NCI-H2196 (cell line): ENCODE results near the gene GNG12.
A peak's percentile ranks its signal among the peaks of the same experiment; 100 is the strongest.

ENCODE experiments used
- DNase-seq: peaks from one replicate; lab custom pipeline; 2025; ENCODE audit not compliant: unreplicated experiment; lab: John Stamatoyannopoulos, UW

GNG12 gene

GRCh38 chr1:67788238-67788790 is 45.0 kb downstream of the GNG12 start:
- DNase-seq = no peak

GRCh38 chr1:67787746-67788145 is 45.5 kb downstream of the GNG12 start:
- DNase-seq = no peak

DNA sequence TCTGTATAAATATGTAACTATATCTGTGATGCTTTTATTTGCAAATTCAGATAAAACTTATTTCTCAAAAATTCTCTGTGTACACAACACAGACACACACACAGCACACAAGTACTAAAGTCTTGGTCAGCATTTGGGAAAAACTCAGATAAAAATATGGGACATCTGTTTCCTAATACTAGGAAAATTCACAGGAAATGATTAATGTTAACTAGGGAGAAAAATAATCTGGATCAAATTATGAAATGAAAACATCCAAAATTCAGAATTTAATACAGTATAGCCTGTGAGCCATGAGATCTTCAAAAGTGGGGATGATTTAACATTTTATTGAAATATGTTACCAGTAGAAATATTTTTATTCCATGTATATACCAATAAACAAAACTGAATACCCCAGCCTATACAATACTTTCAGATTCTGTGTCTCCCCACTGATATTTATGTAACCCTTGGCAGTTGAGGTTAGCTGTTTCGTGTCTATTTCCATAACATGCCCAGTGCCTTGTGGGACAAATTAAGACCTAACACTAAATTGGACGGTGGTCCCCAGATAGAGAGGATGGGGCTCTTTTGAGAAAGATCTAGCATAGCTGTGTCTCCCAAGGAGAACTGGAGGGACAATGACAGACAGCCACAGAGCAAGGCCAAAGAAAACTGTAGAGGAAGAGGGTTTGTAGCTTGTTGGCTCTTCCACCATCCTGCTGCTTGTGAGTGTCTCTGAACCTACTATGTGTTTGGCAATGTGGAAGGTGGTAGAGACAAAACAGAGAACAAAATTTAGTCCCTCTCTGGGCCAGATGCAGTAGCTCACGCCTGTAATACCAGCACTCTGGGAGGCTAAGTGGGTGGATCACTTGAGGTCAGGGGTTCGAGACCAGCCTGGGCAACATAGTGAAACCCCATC is 47.2 kb downstream of the GNG12 start:
- DNase-seq = no peak

- no peak for DNase-seq
These were observed 48.6 kb downstream of the GNG12 start for GRCh38 chr1:67784545-67785186.

GRCh38 chr1:67780637-67781036 is 52.6 kb downstream of the GNG12 start:
- DNase-seq = no peak

DNA sequence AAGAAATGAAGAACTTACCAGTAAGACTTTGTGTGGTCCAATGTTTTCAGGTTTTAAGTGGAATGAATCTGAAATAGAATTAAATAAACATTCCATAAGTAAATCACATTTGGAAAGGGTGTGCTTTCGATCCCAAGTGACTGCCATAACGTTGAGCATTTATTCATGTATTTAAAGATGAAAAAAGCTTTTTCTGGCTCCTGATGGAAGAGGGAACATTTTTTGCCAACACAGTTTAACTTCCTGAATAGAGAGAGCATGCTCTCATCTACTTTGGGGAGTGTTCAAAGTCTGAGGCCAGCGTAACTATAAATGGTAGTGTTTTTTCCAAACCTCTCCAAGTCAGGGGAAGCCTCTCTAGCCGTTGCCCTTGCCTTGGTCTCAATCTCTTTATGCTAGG is 55.8 kb downstream of the GNG12 start:
- no peak for DNase-seq

DNA sequence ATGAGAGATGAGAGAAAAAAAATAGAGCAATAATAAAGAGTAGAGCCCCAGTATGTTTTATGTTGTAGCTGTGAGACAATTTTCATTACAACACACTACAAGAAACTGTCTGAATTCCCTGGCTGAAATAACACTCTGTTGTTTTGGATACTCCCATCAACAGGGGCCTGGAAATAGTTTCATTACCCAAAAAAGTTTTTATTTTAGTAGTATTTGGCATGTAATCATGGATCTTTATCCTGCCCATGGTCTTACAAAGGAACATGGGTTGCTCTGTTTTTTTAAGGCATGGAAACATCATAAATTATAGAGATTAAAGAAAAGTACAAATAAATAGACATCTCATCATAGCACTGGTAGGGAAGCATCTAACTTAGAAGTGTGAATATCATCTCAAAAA is 56.3 kb downstream of the GNG12 start:
- DNase-seq = no peak

GRCh38 chr1:67773462-67773861 is 59.8 kb downstream of the GNG12 start:
- DNase-seq = no peak

DNA sequence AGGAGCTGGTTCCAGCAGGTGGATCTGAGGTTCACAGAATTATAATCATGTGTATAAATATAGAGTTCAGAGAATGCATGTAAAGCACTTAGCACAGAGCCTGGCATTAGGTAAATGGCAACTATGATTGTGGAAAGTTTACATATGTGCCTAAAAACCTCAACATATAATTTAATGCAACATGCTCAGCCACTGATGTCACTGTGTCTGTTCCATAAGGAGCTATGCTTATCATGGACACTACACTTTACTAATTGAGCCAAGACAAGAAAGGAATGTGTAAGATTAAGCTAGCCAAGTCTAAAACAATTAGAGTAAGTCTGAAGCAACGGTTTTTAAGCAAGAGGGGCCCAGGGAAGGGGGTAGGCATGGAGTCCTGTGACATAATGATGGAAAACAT is 61.5 kb downstream of the GNG12 start:
- DNase-seq = no peak

GRCh38 chr1:67771152-67771551 is 62.1 kb downstream of the GNG12 start:
- DNase-seq = no peak

DNA sequence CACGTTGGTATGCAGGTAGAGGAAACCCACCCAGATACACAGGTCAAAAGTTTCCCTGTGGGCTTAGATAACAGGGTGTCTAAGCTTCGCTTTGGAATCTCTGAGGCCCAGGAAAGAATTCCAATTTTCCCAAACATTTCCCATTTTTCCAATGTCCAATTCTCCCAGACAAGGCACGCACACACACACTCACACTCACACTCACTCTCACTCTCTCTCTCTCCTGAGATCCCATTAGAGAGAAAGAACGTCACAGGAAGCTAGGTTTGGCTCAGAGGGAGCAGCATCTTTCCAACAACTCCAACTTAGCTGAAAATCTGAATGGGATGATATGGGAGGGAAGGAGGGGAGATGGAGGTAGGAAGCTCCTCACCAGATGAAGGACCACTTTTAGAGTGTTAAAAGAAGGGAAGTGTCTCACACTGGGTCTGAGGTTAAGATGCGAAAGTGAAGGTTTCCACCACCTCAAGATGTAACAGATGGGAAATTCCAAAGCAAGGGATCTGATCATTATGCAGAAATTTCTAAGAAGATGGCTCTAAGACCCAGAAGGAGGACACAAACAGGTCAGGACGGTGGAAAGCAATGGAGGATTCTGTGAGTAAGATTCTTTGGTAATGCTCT is 63.5 kb downstream of the GNG12 start:
- DNase-seq = no peak

GRCh38 chr1:67768480-67768879 is 64.8 kb downstream of the GNG12 start:
- DNase-seq = no peak

DNA sequence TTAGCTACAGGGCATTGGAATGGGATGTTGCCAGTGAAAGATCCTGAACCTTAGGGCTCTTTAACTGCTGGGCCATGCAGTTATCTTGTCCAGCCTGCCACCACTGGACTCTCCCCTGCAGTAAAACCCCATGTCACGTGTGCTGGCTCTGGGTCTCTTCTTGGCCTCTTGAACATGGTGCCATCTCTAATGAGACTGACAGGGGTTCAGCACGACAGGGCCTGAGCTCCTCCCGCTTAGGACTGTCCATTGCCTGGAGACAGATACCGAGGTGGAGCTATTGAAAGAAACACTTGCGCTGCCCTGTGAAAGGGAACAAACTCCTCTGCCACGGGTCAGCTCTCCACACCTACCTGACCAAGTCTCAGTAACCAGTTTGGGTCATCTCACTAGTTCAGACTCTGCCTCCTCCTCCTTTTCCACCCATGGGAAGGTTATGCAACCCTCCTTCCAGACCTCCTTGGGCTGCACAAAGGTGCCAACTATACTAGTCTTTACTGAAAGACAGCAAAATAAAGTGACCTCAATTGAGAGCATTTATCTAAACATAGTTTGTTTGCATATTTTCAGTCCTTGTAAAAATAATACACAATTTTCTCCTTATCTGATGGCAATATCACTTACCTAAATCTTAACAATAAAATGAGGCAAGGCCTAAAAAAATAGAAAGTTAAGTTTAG is 66.0 kb downstream of the GNG12 start:
- DNase-seq = no peak

GRCh38 chr1:67766141-67766978 is 66.9 kb downstream of the GNG12 start:
- peak; percentile 53 for DNase-seq

GRCh38 chr1:67764633-67765032 is 68.6 kb downstream of the GNG12 start:
- DNase-seq = no peak

GRCh38 chr1:67761730-67762129 is 71.5 kb downstream of the GNG12 start:
- DNase-seq = no peak

DNA sequence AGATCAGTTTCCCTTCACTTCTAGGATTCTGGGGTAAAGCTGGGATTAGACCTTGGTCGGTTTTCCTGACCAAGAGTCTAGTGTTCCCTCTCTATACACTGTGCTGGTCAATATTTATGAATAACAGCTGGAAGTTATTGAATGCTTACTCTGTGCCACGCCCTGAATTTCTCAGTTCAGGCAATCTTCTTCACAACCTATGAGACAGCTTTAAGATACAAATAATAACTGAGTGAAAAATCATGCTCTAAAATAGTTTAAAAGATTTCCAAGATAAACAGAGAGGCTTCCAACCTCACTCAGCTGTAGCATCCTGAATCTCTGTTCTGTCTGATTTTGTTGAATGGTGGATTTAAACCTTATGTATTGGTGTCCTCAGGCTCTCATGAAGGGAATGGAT is 72.2 kb downstream of the GNG12 start:
- no peak for DNase-seq

GRCh38 chr1:67760030-67760821 is 73.0 kb downstream of the GNG12 start:
- DNase-seq = peak; percentile 78

GRCh38 chr1:67759692-67760029 is 73.6 kb downstream of the GNG12 start:
- no peak for DNase-seq

- no peak for DNase-seq
These were observed 74.2 kb downstream of the GNG12 start for GRCh38 chr1:67759066-67759465.
